ENCODE measurements around the gene PRR22.

The PRR22 gene

GRCh38 chr19:5784581-5785147 lies at the start of gene PRR22:
PRR22 (minus strand) TSS chr19:5784746; CDS start chr19:5784660, 86 bp downstream.
- no peak within 1 kb of the TSS for H3K9ac ChIP-seq (ENCODE audit: low read length)
- peaks cover 8% of the 10 kb centered on the region for H3K79me2 ChIP-seq (ENCODE audit: low read length)
- H3K27ac ChIP-seq (ENCODE audit: low read length) = no peak within 1 kb of the TSS
- peaks cover 52% of the 10 kb centered on the region for H3K36me3 ChIP-seq (replicated peaks; ENCODE audit: low read depth, low read length)
- H3K27me3 ChIP-seq (ENCODE audit: low read depth, low read length) = no peaks in the 10 kb centered on the region
- TF ChIP-seq EZH2phosphoT487 (IDR thresholded peaks at IDR 0.05; ENCODE audit: low read depth) (no peak), CTCF (IDR thresholded peaks at IDR 0.05; ENCODE audit: low read depth, low read length) (no peak)
- no peaks in the 10 kb centered on the region for H3K9me3 ChIP-seq (ENCODE audit: insufficient read depth, low read length)
- no peak within 1 kb of the TSS for H3K4me2 ChIP-seq (ENCODE audit: low read length)
- peaks cover under 1% of the 10 kb centered on the region; the same call in 1 of the 2 replicates for H3K4me1 ChIP-seq (ENCODE audit: low read length)
- no peak within 1 kb of the TSS for H3K4me3 ChIP-seq (ENCODE audit: low read length)
- H2AFZ ChIP-seq (ENCODE audit: low read depth, low read length) = no peak within 1 kb of the TSS
- H4K20me1 ChIP-seq (ENCODE audit: insufficient read depth, low read length) = no peaks in the 10 kb centered on the region

GRCh38 chr19:5832527-5833216 lies 48.1 kb upstream of the PRR22 start:
- Histone ChIP-seq H3K4me2 (ENCODE audit: low read length) (no peak overlapping the region), H3K27me3 (ENCODE audit: low read depth, low read length) (peaks cover 13% of the 10 kb centered on the region; the same call in 1 of the 2 replicates)
- no peak for TF ChIP-seq CTCF (IDR thresholded peaks at IDR 0.05; ENCODE audit: low read depth, low read length)
- no peak for TF ChIP-seq EZH2phosphoT487 (IDR thresholded peaks at IDR 0.05; ENCODE audit: low read depth)

GRCh38 chr19:5832061-5832460 lies 47.5 kb upstream of the PRR22 start:
- no peaks in the 10 kb centered on the region for H3K36me3 ChIP-seq (replicated peaks; ENCODE audit: low read depth, low read length)
- no peaks in the 10 kb centered on the region for H4K20me1 ChIP-seq (ENCODE audit: insufficient read depth, low read length)
- no peaks in the 10 kb centered on the region for H3K9me3 ChIP-seq (ENCODE audit: insufficient read depth, low read length)
- H3K9ac ChIP-seq (ENCODE audit: low read length) = no peak overlapping the region
- H2AFZ ChIP-seq (ENCODE audit: low read depth, low read length) = no peak overlapping the region
- TF ChIP-seq EZH2phosphoT487 (IDR thresholded peaks at IDR 0.05; ENCODE audit: low read depth) (no peak), CTCF (IDR thresholded peaks at IDR 0.05; ENCODE audit: low read depth, low read length) (no peak)
- no peak overlapping the region for H3K27ac ChIP-seq (ENCODE audit: low read length)
- no peaks in the 10 kb centered on the region for H3K79me2 ChIP-seq (ENCODE audit: low read length)
- no peak overlapping the region for H3K4me2 ChIP-seq (ENCODE audit: low read length)
- H3K4me1 ChIP-seq (ENCODE audit: low read length) = peaks cover 2% of the 10 kb centered on the region; the same call in 1 of the 2 replicates
- H3K4me3 ChIP-seq (ENCODE audit: low read length) = no peak overlapping the region
- H3K27me3 ChIP-seq (ENCODE audit: low read depth, low read length) = peaks cover 13% of the 10 kb centered on the region; the same call in 1 of the 2 replicates

More at GRCh38 chr19:5832527-5833216, 48.1 kb upstream of the PRR22 start:
- H4K20me1 ChIP-seq (ENCODE audit: insufficient read depth, low read length) = no peaks in the 10 kb centered on the region
- no peak overlapping the region for H3K27ac ChIP-seq (ENCODE audit: low read length)
- no peaks in the 10 kb centered on the region for H3K9me3 ChIP-seq (ENCODE audit: insufficient read depth, low read length)
- no peaks in the 10 kb centered on the region for H3K79me2 ChIP-seq (ENCODE audit: low read length)
- no peak overlapping the region for H2AFZ ChIP-seq (ENCODE audit: low read depth, low read length)
- H3K4me3 ChIP-seq (ENCODE audit: low read length) = no peak overlapping the region
- no peaks in the 10 kb centered on the region for H3K4me1 ChIP-seq (ENCODE audit: low read length)
- no peaks in the 10 kb centered on the region for H3K36me3 ChIP-seq (replicated peaks; ENCODE audit: low read depth, low read length)
- no peak overlapping the region for H3K9ac ChIP-seq (ENCODE audit: low read length)

GRCh38 chr19:5831159-5831558 lies 46.6 kb upstream of the PRR22 start:
- TF ChIP-seq EZH2phosphoT487 (IDR thresholded peaks at IDR 0.05; ENCODE audit: low read depth) (no peak), CTCF (IDR thresholded peaks at IDR 0.05; ENCODE audit: low read depth, low read length) (no peak)
- Histone ChIP-seq H3K27me3 (ENCODE audit: low read depth, low read length) (peaks cover 13% of the 10 kb centered on the region; the same call in 1 of the 2 replicates), H4K20me1 (ENCODE audit: insufficient read depth, low read length) (no peaks in the 10 kb centered on the region), H3K79me2 (ENCODE audit: low read length) (no peaks in the 10 kb centered on the region), H3K9me3 (ENCODE audit: insufficient read depth, low read length) (no peaks in the 10 kb centered on the region), H2AFZ (ENCODE audit: low read depth, low read length) (no peak overlapping the region), H3K4me2 (ENCODE audit: low read length) (no peak overlapping the region), H3K4me1 (ENCODE audit: low read length) (peaks cover 11% of the 10 kb centered on the region), H3K27ac (ENCODE audit: low read length) (no peak overlapping the region), H3K9ac (ENCODE audit: low read length) (no peak overlapping the region), H3K36me3 (replicated peaks; ENCODE audit: low read depth, low read length) (no peaks in the 10 kb centered on the region), H3K4me3 (ENCODE audit: low read length) (no peak overlapping the region)

Measured in OCI-LY3 (cell line).